ENCODE measurements around the gene ANKRD39. TPM values are rescaled to one million over a fixed set of nuclear protein-coding genes. Genes with fewer than 3 reads are reported as not detected.

The ANKRD39 gene
- total and polyA plus RNA-seq, 2 of the 8 experiments (the other 6 are each of a cell fraction or from before 2014, with no cell fraction given) = 18.5 to 21.3 TPM

DNA sequence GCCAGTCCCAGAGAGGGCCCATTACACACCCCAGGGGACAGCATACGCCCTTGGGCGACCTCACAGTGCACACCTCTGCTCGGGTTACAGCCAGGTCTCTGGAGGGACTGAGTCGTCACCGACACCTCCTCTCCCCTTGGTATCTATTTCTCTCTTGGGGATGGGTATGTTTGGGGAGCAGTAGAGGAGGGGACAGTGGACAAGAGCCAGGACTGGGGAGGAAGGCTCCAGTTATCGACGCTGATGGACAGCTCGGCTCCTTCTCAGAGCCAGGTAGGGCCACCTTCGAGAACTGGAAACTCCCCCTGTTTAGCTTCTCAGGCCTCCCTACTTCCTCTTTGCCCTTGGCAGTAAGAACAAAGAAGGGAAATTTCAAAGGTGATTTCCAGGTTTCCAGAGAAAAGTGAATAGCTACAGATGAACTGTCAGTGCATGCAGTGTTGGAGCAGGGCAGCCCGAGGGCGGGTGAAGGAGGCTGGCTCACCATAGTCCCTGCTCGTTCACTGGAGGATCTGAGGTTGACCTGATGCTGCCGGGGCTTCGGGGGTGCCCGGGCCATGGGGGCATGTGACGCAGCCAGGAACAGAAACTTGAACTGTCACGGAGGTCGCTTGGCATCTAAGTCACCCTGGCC is 16.5 kb upstream of the ANKRD39 start (continued):
- TF ChIP-seq SIX5 (IDR thresholded peaks at IDR 0.05; ENCODE audit: low read depth, low read length) = no peak
- TF ChIP-seq KDM4A (IDR thresholded peaks at IDR 0.05; ENCODE audit: low read depth, low read length, severe bottlenecking) = no peak
- TF ChIP-seq YY1 (IDR thresholded peaks at IDR 0.05; ENCODE audit: low read depth, low read length) = no peak
- no peak for TF ChIP-seq SP2 (IDR thresholded peaks at IDR 0.05; ENCODE audit: low read length)
- TF ChIP-seq TEAD4 (IDR thresholded peaks at IDR 0.05; ENCODE audit: low read depth, low read length) = no peak

Data from H1 (cell line).